ENCODE measurements around the gene PACS1.
"Not testable (repeated sequence)": the region's sequence is repeated elsewhere in the genome, so short reads cannot be mapped to it uniquely, and the experiment has no call there.

PACS1 gene

DNA sequence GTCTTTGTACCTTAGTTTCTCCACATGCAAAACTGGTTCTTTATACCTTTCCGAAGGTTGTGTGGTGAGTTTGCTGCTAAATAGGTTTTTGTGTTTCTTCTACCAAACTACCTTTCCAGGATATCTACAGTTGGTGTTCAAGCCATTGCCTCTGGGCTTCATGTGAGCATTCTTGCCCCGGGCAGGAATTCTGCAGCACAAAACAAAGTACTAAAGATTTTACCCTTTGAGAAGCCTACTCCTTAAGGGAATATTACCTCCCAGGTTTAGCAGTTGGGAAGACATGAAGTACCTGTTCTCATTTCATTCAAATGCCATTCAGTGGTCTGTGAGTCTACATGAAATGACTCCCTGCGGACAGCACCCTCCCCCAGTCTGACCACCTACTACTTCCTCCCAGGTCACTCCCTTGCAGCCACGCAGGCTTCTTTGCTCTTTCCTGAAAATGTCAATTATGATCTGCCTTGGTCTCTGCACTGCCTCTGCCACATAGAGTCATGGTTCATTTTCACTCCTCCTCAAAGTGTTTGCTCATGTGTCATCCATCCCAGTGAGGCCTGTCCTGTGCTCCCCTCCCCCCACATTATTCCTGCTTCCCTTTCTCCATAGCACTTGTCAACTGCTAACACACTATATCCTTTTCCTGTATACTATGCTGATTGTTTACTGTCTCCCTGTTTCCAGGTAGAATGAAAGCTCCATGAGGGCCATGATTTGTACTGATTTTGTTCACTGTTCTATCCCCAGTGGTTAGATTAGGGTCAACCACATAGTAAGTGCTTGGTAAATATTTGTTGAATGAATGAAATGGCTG is 36.9 kb downstream of the PACS1 start:
- TF ChIP-seq, protein P1, sequence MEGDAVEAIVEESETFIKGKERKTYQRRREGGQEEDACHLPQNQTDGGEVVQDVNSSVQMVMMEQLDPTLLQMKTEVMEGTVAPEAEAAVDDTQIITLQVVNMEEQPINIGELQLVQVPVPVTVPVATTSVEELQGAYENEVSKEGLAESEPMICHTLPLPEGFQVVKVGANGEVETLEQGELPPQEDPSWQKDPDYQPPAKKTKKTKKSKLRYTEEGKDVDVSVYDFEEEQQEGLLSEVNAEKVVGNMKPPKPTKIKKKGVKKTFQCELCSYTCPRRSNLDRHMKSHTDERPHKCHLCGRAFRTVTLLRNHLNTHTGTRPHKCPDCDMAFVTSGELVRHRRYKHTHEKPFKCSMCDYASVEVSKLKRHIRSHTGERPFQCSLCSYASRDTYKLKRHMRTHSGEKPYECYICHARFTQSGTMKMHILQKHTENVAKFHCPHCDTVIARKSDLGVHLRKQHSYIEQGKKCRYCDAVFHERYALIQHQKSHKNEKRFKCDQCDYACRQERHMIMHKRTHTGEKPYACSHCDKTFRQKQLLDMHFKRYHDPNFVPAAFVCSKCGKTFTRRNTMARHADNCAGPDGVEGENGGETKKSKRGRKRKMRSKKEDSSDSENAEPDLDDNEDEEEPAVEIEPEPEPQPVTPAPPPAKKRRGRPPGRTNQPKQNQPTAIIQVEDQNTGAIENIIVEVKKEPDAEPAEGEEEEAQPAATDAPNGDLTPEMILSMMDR (IDR thresholded peaks at IDR 0.05; ENCODE audit: insufficient read depth, missing control alignments), result no peak
- FAIRE-seq (no peak), DNase-seq (ENCODE audit: insufficient read length, low spot score) (no peak)

DNA sequence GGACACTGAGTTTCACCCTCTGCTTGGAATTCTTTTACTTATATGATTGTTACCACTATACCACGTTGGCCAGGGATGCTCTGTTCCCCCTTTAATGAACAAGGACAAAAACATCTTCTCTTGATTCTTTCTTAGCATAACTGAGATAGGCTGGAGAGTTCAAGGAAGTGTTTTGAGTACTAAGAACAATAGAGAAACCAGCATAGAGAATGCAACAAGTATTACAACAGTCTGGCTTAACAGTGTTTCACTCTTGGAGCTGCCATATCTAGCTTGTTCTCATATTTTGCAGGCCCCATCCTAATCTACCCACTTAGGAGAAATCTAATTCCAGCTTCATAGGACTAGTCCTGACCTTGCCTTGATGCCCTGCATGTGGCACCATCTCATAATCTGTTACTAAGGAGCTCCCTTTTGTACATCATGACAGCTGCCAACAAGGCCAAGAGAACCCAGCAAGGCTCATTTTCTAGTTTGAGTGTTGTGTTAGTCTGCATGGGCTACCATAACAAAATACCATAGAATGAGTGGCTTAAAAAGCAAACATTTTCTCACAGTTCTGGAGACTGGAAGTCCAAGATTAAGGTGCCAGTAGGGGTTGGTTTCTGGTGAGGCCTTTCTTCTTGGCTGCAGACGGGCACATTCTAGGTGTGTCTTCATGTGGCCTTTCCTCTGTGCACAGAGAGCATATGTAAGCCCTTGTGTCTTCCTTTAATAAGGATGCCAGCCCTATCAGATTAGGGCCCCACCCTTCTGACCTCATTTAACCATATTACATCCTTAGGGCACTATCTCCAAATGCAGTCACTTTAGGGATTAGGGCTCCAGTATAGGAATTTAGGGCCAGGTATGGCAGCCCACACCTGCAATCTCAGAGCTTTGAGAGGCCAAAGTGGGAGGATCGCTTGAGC is 37.8 kb downstream of the PACS1 start:
- FAIRE-seq (no peak), DNase-seq (ENCODE audit: insufficient read length, low spot score) (no peak)
- TF ChIP-seq, protein P1 (IDR thresholded peaks at IDR 0.05; ENCODE audit: insufficient read depth, missing control alignments), result no peak

DNA sequence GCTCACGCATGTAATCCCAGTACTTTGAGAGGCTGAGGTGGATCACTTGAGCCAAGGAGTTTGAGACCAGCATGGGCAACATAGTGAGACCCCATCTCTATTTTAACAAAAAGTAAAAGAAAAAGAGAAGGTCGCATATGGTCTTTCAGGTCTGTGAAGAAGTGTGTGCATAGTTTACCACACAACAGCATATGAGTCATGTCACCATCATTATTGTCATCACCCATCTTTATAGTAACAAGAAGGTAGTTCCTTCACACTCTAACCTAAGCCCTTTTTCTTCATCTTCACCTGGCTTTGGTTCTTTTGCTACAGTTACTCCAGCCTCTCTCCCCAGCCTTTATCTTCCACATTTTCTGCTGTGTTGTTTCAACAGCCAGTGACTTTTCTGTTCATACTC is 39.2 kb downstream of the PACS1 start:
- DNase-seq (ENCODE audit: insufficient read length, low spot score) (no peak), FAIRE-seq (no peak)
- TF ChIP-seq, protein P1 (IDR thresholded peaks at IDR 0.05; ENCODE audit: insufficient read depth, missing control alignments), result no peak

DNA sequence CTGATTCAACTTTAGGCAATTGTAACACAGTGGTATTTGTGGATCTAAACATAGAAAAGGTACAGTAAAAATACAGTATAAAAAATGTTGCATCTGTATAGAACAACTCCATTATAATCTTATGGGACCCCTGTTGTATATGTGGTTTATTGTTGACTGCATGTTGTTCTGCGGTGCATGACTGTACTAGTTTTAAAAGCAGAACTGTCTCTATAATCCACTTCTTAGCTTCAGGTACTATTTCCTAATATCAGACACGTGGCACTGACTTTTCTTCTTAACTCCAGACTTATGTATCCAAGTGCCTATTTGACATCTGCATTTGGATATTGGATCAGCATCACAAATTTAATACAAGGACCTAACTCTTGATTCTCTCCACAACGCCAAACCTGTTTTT is 41.1 kb downstream of the PACS1 start:
- DNase-seq (ENCODE audit: insufficient read length, low spot score) (no peak), FAIRE-seq (no peak)
- TF ChIP-seq, protein P1 (IDR thresholded peaks at IDR 0.05; ENCODE audit: insufficient read depth, missing control alignments), result no peak

DNA sequence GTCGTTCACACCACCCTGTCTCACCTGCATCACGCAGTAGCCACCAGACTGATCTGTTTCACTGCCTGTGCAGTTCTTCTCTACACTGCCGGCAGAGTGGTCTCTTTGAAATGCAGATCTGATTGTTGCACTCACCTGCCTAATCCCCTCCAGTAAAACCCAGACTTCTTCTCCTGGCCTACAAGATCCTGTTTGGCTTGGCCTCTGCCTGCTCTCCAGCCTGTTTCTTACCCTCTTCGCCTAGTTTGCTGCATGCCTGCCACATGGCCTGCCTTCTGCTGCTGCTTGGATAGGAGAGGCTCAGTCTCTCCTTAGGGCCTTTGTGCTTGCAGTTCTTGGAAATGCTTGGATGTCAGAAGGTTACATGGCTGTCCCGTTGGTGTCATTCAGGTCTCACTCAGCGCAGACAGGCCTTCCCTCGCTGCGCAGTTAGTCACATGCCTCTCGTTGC is 42.0 kb downstream of the PACS1 start:
- FAIRE-seq (no peak), DNase-seq (ENCODE audit: insufficient read length, low spot score) (no peak)
- TF ChIP-seq, protein P1 (IDR thresholded peaks at IDR 0.05; ENCODE audit: insufficient read depth, missing control alignments), result no peak

DNA sequence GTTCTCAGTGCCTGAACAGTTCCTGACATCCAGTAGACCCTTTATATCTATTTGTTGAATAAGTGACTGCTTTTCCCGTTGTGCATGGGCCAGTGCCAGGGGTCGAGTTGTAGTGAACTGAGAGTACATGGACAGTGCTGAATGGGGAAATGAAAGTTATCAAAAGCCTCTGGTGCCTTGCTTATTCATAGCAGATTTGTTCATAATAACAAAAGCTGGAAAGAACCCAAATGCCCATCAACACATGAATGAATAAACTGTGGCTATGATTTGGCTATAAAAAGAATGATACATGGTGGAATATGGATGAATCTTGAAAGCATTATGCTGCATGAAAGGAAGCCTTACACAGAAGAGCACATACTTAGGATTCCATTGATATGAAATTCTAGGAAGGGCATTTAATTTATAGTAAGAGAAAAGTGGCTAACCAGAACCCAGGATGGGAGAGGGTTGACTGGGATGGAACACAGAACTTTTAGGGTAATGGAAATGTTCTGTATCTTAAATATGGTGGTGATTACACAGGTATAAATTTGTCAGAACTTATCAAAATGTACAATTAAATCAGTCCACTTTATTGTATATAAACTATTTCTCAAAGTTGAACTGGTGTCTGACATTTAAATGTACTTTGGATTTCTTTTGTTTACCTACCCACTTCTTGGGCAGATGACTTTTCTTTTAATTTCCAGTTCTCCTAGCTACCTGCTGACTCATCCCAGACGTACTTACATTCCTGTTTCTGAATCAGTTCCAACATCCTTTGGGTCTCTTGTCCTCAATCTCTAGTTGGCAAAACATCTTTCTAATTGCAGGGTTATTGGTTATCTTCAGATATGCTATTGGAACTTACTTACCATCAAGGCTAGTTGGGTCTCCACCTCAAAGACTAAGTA is 42.8 kb downstream of the PACS1 start:
- no peak for DNase-seq (ENCODE audit: insufficient read length, low spot score)
- TF ChIP-seq, protein P1 (IDR thresholded peaks at IDR 0.05; ENCODE audit: insufficient read depth, missing control alignments), result no peak
- no peak for FAIRE-seq

DNA sequence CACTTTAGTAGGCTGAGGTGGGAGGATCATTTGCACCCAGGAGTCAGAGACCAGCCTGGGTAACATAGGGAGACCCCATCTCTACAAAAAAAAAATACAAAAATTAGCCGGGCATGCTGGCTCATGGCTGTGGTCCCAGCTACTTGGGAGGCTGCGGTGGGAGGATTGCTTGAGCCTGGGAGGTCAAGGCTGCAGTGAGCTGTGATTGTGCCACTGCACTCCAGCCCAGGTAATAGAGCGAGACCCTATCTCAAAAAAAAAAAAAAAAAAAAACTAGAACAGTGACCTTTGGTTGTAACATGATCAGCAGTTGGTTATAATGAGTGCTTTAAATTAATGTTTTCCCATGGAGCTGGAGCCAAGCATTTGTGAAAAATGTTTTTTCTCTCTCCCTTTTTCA is 44.9 kb downstream of the PACS1 start:
- FAIRE-seq; DNase-seq (ENCODE audit: insufficient read length, low spot score): not testable (repeated sequence)

All from D721Med (cell line).